Ramos (cell line): ENCODE data around the gene DNAH3.
"Not testable (repeated sequence)": the region's sequence is repeated elsewhere in the genome, so short reads cannot be mapped to it uniquely, and the experiment has no call there.

ENCODE experiments used
- in situ Hi-C: fragments of 300-500 bp; cut with MboI; formaldehyde crosslinking; loops from one replicate; pipeline ENCODE4 v1.14.3; 2022; ENCODE audit warnings: low sequenced_read_pairs; ENCODE audit not compliant: unreplicated experiment

DNAH3 gene

GRCh38 chr16:21083729-21084268, 66.8 kb downstream of the DNAH3 start:
- in situ Hi-C loops = no loop called here

GRCh38 chr16:21081329-21081728, 69.3 kb downstream of the DNAH3 start:
- in situ Hi-C loops = no loop called here

- in situ Hi-C loops = loop anchor here (10.0 kb wide), 1 partner anchor 224 kb away; no protein-coding TSS in a partner anchor
Measured at GRCh38 chr16:21078563-21078962, 72.1 kb downstream of the DNAH3 start.

GRCh38 chr16:21076186-21076883, 74.3 kb downstream of the DNAH3 start:
- in situ Hi-C loops = loop anchor here (10.0 kb wide), 1 partner anchor 222 kb away; no protein-coding TSS in a partner anchor

- in situ Hi-C loops = loop anchor here (10.0 kb wide), 1 partner anchor 220 kb away; no protein-coding TSS in a partner anchor
Measured at GRCh38 chr16:21075252-21075651, 75.4 kb downstream of the DNAH3 start.

- in situ Hi-C loops = loop anchor here (10.0 kb wide), 1 partner anchor 218 kb away; no protein-coding TSS in a partner anchor
Measured at GRCh38 chr16:21072976-21073375, 77.7 kb downstream of the DNAH3 start.

- in situ Hi-C loops = loop anchor here (10.0 kb wide), 1 partner anchor 217 kb away; no protein-coding TSS in a partner anchor
Measured at GRCh38 chr16:21071741-21072140, 78.9 kb downstream of the DNAH3 start.

GRCh38 chr16:21070564-21070963, 80.1 kb downstream of the DNAH3 start:
- in situ Hi-C loops = loop anchor here (10.0 kb wide), 1 partner anchor 216 kb away; no protein-coding TSS in a partner anchor

GRCh38 chr16:21069986-21070385, 80.7 kb downstream of the DNAH3 start:
- in situ Hi-C loops = loop anchor here (10.0 kb wide), 1 partner anchor 215 kb away; no protein-coding TSS in a partner anchor

- in situ Hi-C loops = no loop called here
Measured at GRCh38 chr16:21064203-21064602, 86.4 kb downstream of the DNAH3 start.

GRCh38 chr16:21063314-21063713, 87.3 kb downstream of the DNAH3 start:
- in situ Hi-C loops = not testable (repeated sequence)

- in situ Hi-C loops = no loop called here
Measured at GRCh38 chr16:21060027-21060510, 90.6 kb downstream of the DNAH3 start.

GRCh38 chr16:21057875-21058274, 92.8 kb downstream of the DNAH3 start:
- in situ Hi-C loops = no loop called here

- in situ Hi-C loops = no loop called here
Measured at GRCh38 chr16:21056396-21056795, 94.2 kb downstream of the DNAH3 start.

GRCh38 chr16:21055738-21056137, 94.9 kb downstream of the DNAH3 start:
- in situ Hi-C loops = not testable (repeated sequence)

- in situ Hi-C loops = no loop called here
Measured at GRCh38 chr16:21053590-21053989, 97.1 kb downstream of the DNAH3 start.

- in situ Hi-C loops = not testable (repeated sequence)
Measured at GRCh38 chr16:21048091-21048912, 102.3 kb downstream of the DNAH3 start.

- in situ Hi-C loops = no loop called here
Measured at GRCh38 chr16:21038197-21038596, 112.4 kb downstream of the DNAH3 start.

- in situ Hi-C loops = no loop called here
Measured at GRCh38 chr16:21037736-21038135, 112.9 kb downstream of the DNAH3 start.

- in situ Hi-C loops = no loop called here
Measured at GRCh38 chr16:21037168-21037567, 113.5 kb downstream of the DNAH3 start.

- in situ Hi-C loops = no loop called here
Measured at GRCh38 chr16:21036471-21036870, 114.2 kb downstream of the DNAH3 start.
